Stimulated activated effector memory CD8-positive, alpha-beta T cell treated with anti-CD3 and anti-CD28 coated beads, Interleukin-12 subunit alpha, Interleukin-12 subunit beta, amount 100 ng/mL, for 72 hours (primary cell): ENCODE data around the gene POLE.
A peak's percentile ranks its signal among the peaks of the same experiment; 100 is the strongest.

Experiments
- ATAC-seq: fragments of 150-1000 bp; cut with Tn5 transposase; 2 replicates; pipeline ENCODE4 v1.10.0; 2021
- DNase-seq, 2 donors: peaks; one replicate each; pipeline ENCODE4 v3.0.0; 2021 to 2022; ENCODE audit warnings: low spot score in 2 of 2
- H3K27ac Mint-ChIP-seq: one replicate; pipeline ENCODE4 v1.8.0; 2022; ENCODE audit warnings: mild to moderate bottlenecking, mixed read lengths
- H3K36me3 Mint-ChIP-seq: one replicate; pipeline ENCODE4 v1.8.0; 2022; ENCODE audit warnings: mild to moderate bottlenecking, mixed read lengths
- H3K4me1 Mint-ChIP-seq: one replicate; pipeline ENCODE4 v1.8.0; 2022; ENCODE audit warnings: mixed read lengths
- H3K4me3 Mint-ChIP-seq: one replicate; pipeline ENCODE4 v1.8.0; 2022; ENCODE audit warnings: mild to moderate bottlenecking, mixed read lengths
- H3K9me3 Mint-ChIP-seq: one replicate; pipeline ENCODE4 v1.8.0; 2022; ENCODE audit warnings: mixed read lengths

POLE gene

GRCh38 chr12:132723764-132724140 is 36.6 kb upstream of the POLE start:
- Mint-ChIP-seq H3K27ac (no peak overlapping the region), H3K4me3 (no peak overlapping the region), H3K4me1 (peaks cover 11% of the 10 kb centered on the region), H3K36me3 (peaks cover 100% of the 10 kb centered on the region), H3K9me3 (no peaks in the 10 kb centered on the region)
- ATAC-seq (no peak), DNase-seq (no peak)

- peaks cover 13% of the 10 kb centered on the region for H3K4me1 Mint-ChIP-seq
- peaks cover 100% of the 10 kb centered on the region for H3K36me3 Mint-ChIP-seq
- DNase-seq (no peak), ATAC-seq (no peak)
- no peak overlapping the region for H3K27ac Mint-ChIP-seq
- no peaks in the 10 kb centered on the region for H3K9me3 Mint-ChIP-seq
- no peak overlapping the region for H3K4me3 Mint-ChIP-seq
These were observed 36.0 kb upstream of the POLE start for GRCh38 chr12:132723015-132723763.

GRCh38 chr12:132720606-132721345 is 33.6 kb upstream of the POLE start:
- Mint-ChIP-seq H3K9me3 (no peaks in the 10 kb centered on the region), H3K27ac (peak overlapping the region; percentile 60), H3K36me3 (peaks cover 98% of the 10 kb centered on the region), H3K4me3 (no peak overlapping the region), H3K4me1 (peaks cover 13% of the 10 kb centered on the region)
- DNase-seq (no peak), ATAC-seq (no peak)

- H3K36me3 Mint-ChIP-seq = peaks cover 98% of the 10 kb centered on the region
- no peak overlapping the region for H3K27ac Mint-ChIP-seq
- ATAC-seq (no peak), DNase-seq (no peak)
- no peak overlapping the region for H3K4me3 Mint-ChIP-seq
- no peaks in the 10 kb centered on the region for H3K9me3 Mint-ChIP-seq
- H3K4me1 Mint-ChIP-seq = peaks cover 13% of the 10 kb centered on the region
These were observed 32.8 kb upstream of the POLE start for GRCh38 chr12:132719954-132720324.

GRCh38 chr12:132719141-132719953 is 32.2 kb upstream of the POLE start:
- H3K4me1 Mint-ChIP-seq = peaks cover 16% of the 10 kb centered on the region
- peak overlapping the region; percentile 73 for H3K27ac Mint-ChIP-seq
- ATAC-seq = peak; percentile 44
- no peak for DNase-seq
- H3K9me3 Mint-ChIP-seq = no peaks in the 10 kb centered on the region
- H3K36me3 Mint-ChIP-seq = peaks cover 98% of the 10 kb centered on the region
- no peak overlapping the region for H3K4me3 Mint-ChIP-seq

- peaks cover 19% of the 10 kb centered on the region for H3K4me1 Mint-ChIP-seq
- no peak for DNase-seq
- H3K4me3 Mint-ChIP-seq = no peak overlapping the region
- peaks cover 98% of the 10 kb centered on the region for H3K36me3 Mint-ChIP-seq
- ATAC-seq = no peak
- H3K9me3 Mint-ChIP-seq = no peaks in the 10 kb centered on the region
- H3K27ac Mint-ChIP-seq = peak overlapping the region; percentile 73
These were observed 31.5 kb upstream of the POLE start for GRCh38 chr12:132718644-132719043.

- Mint-ChIP-seq H3K4me1 (peaks cover 20% of the 10 kb centered on the region), H3K36me3 (peaks cover 95% of the 10 kb centered on the region), H3K27ac (no peak overlapping the region), H3K9me3 (no peaks in the 10 kb centered on the region), H3K4me3 (no peak overlapping the region)
- ATAC-seq (no peak), DNase-seq (no peak)
These were observed 30.6 kb upstream of the POLE start for GRCh38 chr12:132717531-132718387.

GRCh38 chr12:132717011-132717410 is 29.9 kb upstream of the POLE start:
- Mint-ChIP-seq H3K27ac (no peak overlapping the region), H3K36me3 (peaks cover 88% of the 10 kb centered on the region), H3K4me3 (no peak overlapping the region), H3K4me1 (peaks cover 24% of the 10 kb centered on the region), H3K9me3 (no peaks in the 10 kb centered on the region)
- DNase-seq (no peak), ATAC-seq (no peak)

- ATAC-seq = no peak
These were observed 29.2 kb upstream of the POLE start for GRCh38 chr12:132716356-132716755.

GRCh38 chr12:132715874-132716273 is 28.7 kb upstream of the POLE start:
- Mint-ChIP-seq H3K9me3 (no peaks in the 10 kb centered on the region), H3K4me3 (no peak overlapping the region), H3K27ac (no peak overlapping the region), H3K4me1 (peaks cover 25% of the 10 kb centered on the region), H3K36me3 (peaks cover 76% of the 10 kb centered on the region)
- no peak for ATAC-seq
- DNase-seq = no peak

More at GRCh38 chr12:132716356-132716755, 29.2 kb upstream of the POLE start:
- Mint-ChIP-seq H3K4me3 (no peak overlapping the region), H3K27ac (no peak overlapping the region), H3K36me3 (peaks cover 81% of the 10 kb centered on the region), H3K4me1 (peaks cover 25% of the 10 kb centered on the region), H3K9me3 (no peaks in the 10 kb centered on the region)
- no peak for DNase-seq

GRCh38 chr12:132713123-132713522 is 26.0 kb upstream of the POLE start:
- H3K27ac Mint-ChIP-seq = no peak overlapping the region
- no peak overlapping the region for H3K4me3 Mint-ChIP-seq
- no peak for DNase-seq
- peaks cover 49% of the 10 kb centered on the region for H3K36me3 Mint-ChIP-seq
- H3K4me1 Mint-ChIP-seq = peaks cover 24% of the 10 kb centered on the region
- ATAC-seq = no peak
- H3K9me3 Mint-ChIP-seq = no peaks in the 10 kb centered on the region

- ATAC-seq (peak; percentile 53), DNase-seq (peak; percentile 26 to 74)
- Mint-ChIP-seq H3K4me3 (peak overlapping the region; percentile 89), H3K36me3 (peaks cover 32% of the 10 kb centered on the region), H3K27ac (peak overlapping the region; percentile 76), H3K4me1 (peaks cover 24% of the 10 kb centered on the region), H3K9me3 (peaks cover 3% of the 10 kb centered on the region)
These were observed 24.1 kb upstream of the POLE start for GRCh38 chr12:132711080-132711843.

- Mint-ChIP-seq H3K4me3 (peak within 1 kb of the TSS; percentile 89), H3K4me1 (peaks cover 24% of the 10 kb centered on the region), H3K36me3 (peaks cover 25% of the 10 kb centered on the region), H3K27ac (peak within 1 kb of the TSS; percentile 94), H3K9me3 (peaks cover 3% of the 10 kb centered on the region)
- ATAC-seq = peak; percentile 96
- DNase-seq = peak; percentile 80 to 92
These were observed 23.4 kb upstream of the POLE start, which contains the start of gene PGAM5 for GRCh38 chr12:132710405-132711079. Gene PGAM5, plus strand, starts transcription at chr12:132710842. Its CDS starts 35 bp downstream, at chr12:132710877.
